Suprapubic skin (tissue), 4 donors: ENCODE data around the gene UNC93B1. TPM values are rescaled to one million over a fixed set of nuclear protein-coding genes. Genes with fewer than 3 reads are reported as not detected.

Source experiments
- DNase-seq, 2 donors: peaks; one replicate each; pipeline ENCODE4 v3.0.0-alpha.2; 2019; ENCODE audit warnings: low spot score in 2 of 2
- H3K27ac ChIP-seq: fragments of 200-600 bp; sonication (generic); one replicate; pipeline ENCODE4 v1.5.1; 2019
- H3K27me3 ChIP-seq: fragments of 200-600 bp; sonication (generic); one replicate; pipeline ENCODE4 v1.5.1; 2019
- H3K36me3 ChIP-seq: fragments of 200-600 bp; sonication (generic); one replicate; pipeline ENCODE4 v1.5.1; 2019
- H3K4me1 ChIP-seq: fragments of 200-600 bp; sonication (generic); one replicate; pipeline ENCODE4 v1.5.1; 2019
- H3K4me3 ChIP-seq: fragments of 200-600 bp; sonication (generic); one replicate; pipeline ENCODE4 v1.5.1; 2019; ENCODE audit warnings: mild to moderate bottlenecking
- H3K9me3 ChIP-seq: fragments of 200-600 bp; sonication (generic); one replicate; pipeline ENCODE4 v1.5.1; 2019
- CTCF ChIP-seq, 2 donors: fragments of 200-600 bp in 1 of 2; fragments of 450-650 bp in 1 of 2; sonication (generic) in 1 of 2; IDR thresholded peaks; one replicate each; pipeline ENCODE4 v1.5.1; 2016 to 2019; ENCODE audit warnings: antibody characterized with exemption in 2 of 2, mild to moderate bottlenecking in 1 of 2, moderate library complexity in 1 of 2
- EP300 ChIP-seq: sonication (generic); formaldehyde crosslinking; IDR thresholded peaks from one replicate; pipeline ENCODE4 v1.6.1; 2017; ENCODE audit warnings: antibody characterized with exemption
- POLR2A ChIP-seq, 2 donors: fragments of 450-650 bp; IDR thresholded peaks; one replicate each; pipeline ENCODE4 v1.6.1; 2017; ENCODE audit warnings: antibody characterized with exemption in 2 of 2, mild to moderate bottlenecking in 2 of 2, moderate library complexity in 2 of 2
- POLR2AphosphoS5 ChIP-seq, 3 donors: sonication (generic); formaldehyde crosslinking; IDR thresholded peaks; one replicate each; pipeline ENCODE4 v1.6.1; 2017; ENCODE audit warnings: antibody characterized with exemption in 3 of 3
- WGBS: methylation state at CpG from one replicate; pipeline ENCODE4 v1.1.5; 2018; 5-methylcytosine and 5-hydroxymethylcytosine counted together
- total RNA-seq, 4 donors: library from RNA; depleted of rRNA; stranded (reverse); fragments of >200 nt; gene quantifications; one replicate each; pipeline ENCODE4 v1.1.0, GENCODE V29; 2016

Gene UNC93B1
- total RNA-seq, 4 donors from 2014 or later, result 22.7 to 34.3 (median 28.1) TPM

GRCh38 chr11:68039526-68040086 is 35.7 kb upstream of the UNC93B1 start:
- peaks cover 80% of the 10 kb centered on the region for H3K4me1 ChIP-seq
- DNase-seq, result peak; percentile 72 to 75

GRCh38 chr11:68038718-68039525 is 35.0 kb upstream of the UNC93B1 start, which contains the start of gene TCIRG1:
TSS of gene TCIRG1 (plus strand) at chr11:68039025. CDS start at chr11:68041272, 2,247 bp downstream.
- Histone ChIP-seq H3K27ac (peak within 1 kb of the TSS; percentile 83), H3K4me1 (peaks cover 79% of the 10 kb centered on the region), H3K4me3 (peak within 1 kb of the TSS; percentile 69), H3K27me3 (no peaks in the 10 kb centered on the region), H3K9me3 (no peaks in the 10 kb centered on the region), H3K36me3 (peaks cover 28% of the 10 kb centered on the region)
- 10% methylated on average over 3 of the region's 51 CpGs for WGBS
- peak in 1 of 2 donors; percentile 91 for DNase-seq
- peak in 1 of 3 donors; percentile 25 for TF ChIP-seq POLR2AphosphoS5 (IDR thresholded peaks at IDR 0.05)
- TF ChIP-seq CTCF (IDR thresholded peaks at IDR 0.05), result no peak
- no peak for TF ChIP-seq EP300
- peak in 1 of 2 donors; percentile 82 for TF ChIP-seq POLR2A (IDR thresholded peaks at IDR 0.05)

More at GRCh38 chr11:68039526-68040086, 35.7 kb upstream of the UNC93B1 start:
- H3K4me3 ChIP-seq, result peak overlapping the region; percentile 69
- peak overlapping the region; percentile 83 for H3K27ac ChIP-seq
- no peaks in the 10 kb centered on the region for H3K27me3 ChIP-seq
- H3K36me3 ChIP-seq, result peaks cover 28% of the 10 kb centered on the region
- WGBS, result 16% methylated on average over 3 of the region's 10 CpGs
- no peak for TF ChIP-seq POLR2A (IDR thresholded peaks at IDR 0.05)
- no peak for TF ChIP-seq CTCF (IDR thresholded peaks at IDR 0.05)
- no peak for TF ChIP-seq POLR2AphosphoS5 (IDR thresholded peaks at IDR 0.05)
- TF ChIP-seq EP300, result no peak
- H3K9me3 ChIP-seq, result no peaks in the 10 kb centered on the region

GRCh38 chr11:68038226-68038717 is 34.4 kb upstream of the UNC93B1 start:
- H3K4me3 ChIP-seq, result peak overlapping the region; percentile 69
- no peak for DNase-seq
- no peak for TF ChIP-seq EP300
- no peak for TF ChIP-seq POLR2A (IDR thresholded peaks at IDR 0.05)
- TF ChIP-seq CTCF (IDR thresholded peaks at IDR 0.05), result no peak
- TF ChIP-seq POLR2AphosphoS5 (IDR thresholded peaks at IDR 0.05), result no peak

GRCh38 chr11:68037411-68038225 is 33.7 kb upstream of the UNC93B1 start:
- H3K27ac ChIP-seq, result peak overlapping the region; percentile 83
- H3K9me3 ChIP-seq, result no peaks in the 10 kb centered on the region
- H3K36me3 ChIP-seq, result peaks cover 24% of the 10 kb centered on the region
- peaks cover 77% of the 10 kb centered on the region for H3K4me1 ChIP-seq
- no peaks in the 10 kb centered on the region for H3K27me3 ChIP-seq
- TF ChIP-seq CTCF (IDR thresholded peaks at IDR 0.05), result no peak
- TF ChIP-seq POLR2A (IDR thresholded peaks at IDR 0.05), result no peak
- TF ChIP-seq POLR2AphosphoS5 (IDR thresholded peaks at IDR 0.05), result no peak
- no peak for TF ChIP-seq EP300
- WGBS, result 77% methylated on average over 18 of the region's 20 CpGs
- peak overlapping the region; percentile 69 for H3K4me3 ChIP-seq
- DNase-seq, result no peak

More at GRCh38 chr11:68038226-68038717, 34.4 kb upstream of the UNC93B1 start:
- 16% methylated on average over 7 of the region's 13 CpGs for WGBS
- H3K27me3 ChIP-seq, result no peaks in the 10 kb centered on the region
- H3K9me3 ChIP-seq, result no peaks in the 10 kb centered on the region
- H3K27ac ChIP-seq, result peak overlapping the region; percentile 83
- peaks cover 77% of the 10 kb centered on the region for H3K4me1 ChIP-seq
- H3K36me3 ChIP-seq, result peaks cover 25% of the 10 kb centered on the region
